NCI-H69 (cell line): Measurements from ENCODE around the gene ME1.
"Not testable (repeated sequence)": the region's sequence is repeated elsewhere in the genome, so short reads cannot be mapped to it uniquely, and the experiment has no call there.

Source experiments
- DNase-seq: peaks from one replicate; lab custom pipeline; 2025; lab: John Stamatoyannopoulos, UW

The ME1 gene

GRCh38 chr6:83431545-83432155 lies 799 bp upstream of the ME1 start:
- DNase-seq: no peak

DNA sequence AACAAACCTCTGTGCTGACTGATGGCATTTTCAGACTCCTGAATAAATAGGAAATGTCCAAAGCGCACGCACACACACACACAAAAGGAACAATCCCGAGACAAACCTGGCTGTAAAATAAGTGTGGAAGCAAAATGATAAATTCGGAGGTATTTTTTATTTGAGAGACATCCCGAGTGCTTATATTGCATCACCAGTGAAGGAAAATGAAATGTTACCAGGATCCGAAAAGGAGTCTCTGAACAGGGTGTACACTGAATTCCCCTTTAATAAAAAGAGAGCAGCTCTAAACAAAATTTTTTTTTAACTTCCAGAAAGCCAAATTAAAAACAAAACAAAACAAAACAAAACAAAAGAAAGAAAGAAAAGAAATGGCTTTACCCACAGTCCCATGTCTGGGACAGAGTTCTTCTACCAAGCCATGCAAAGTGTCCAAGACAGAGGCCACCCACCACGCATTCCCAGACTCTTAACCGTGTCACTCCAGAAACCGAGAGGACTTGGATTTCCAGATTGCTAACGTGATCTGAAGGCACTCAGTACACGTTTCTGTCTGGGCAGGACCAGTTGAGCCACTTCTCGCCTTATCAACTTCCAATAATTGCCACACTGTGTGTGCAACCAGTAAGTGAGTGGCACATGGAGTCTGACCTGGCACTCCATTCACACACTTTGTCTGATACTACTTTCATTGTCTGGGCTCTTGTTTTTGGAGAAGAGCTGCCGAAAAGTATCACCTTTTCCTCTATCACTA lies 817 bp downstream of the ME1 start:
- peak; percentile 22 for DNase-seq

DNA sequence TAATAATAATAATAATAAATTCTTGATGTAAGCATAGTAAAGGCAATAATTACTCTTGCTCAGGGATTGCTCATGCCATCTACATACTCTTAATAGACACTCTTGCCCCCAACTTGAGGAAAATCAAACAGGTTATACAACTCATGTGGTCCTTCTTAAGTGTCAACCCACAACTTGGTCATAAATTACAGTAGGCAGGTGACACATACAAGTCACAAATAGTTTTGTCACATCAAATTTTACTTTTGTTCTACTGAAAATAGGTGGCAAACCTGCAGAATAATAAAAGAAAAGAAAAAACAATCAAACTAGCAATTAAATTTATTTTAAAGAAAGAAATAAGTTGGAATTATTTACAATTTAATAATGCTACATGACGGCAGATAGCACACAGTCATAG lies 1.6 kb downstream of the ME1 start:
- no peak for DNase-seq

DNA sequence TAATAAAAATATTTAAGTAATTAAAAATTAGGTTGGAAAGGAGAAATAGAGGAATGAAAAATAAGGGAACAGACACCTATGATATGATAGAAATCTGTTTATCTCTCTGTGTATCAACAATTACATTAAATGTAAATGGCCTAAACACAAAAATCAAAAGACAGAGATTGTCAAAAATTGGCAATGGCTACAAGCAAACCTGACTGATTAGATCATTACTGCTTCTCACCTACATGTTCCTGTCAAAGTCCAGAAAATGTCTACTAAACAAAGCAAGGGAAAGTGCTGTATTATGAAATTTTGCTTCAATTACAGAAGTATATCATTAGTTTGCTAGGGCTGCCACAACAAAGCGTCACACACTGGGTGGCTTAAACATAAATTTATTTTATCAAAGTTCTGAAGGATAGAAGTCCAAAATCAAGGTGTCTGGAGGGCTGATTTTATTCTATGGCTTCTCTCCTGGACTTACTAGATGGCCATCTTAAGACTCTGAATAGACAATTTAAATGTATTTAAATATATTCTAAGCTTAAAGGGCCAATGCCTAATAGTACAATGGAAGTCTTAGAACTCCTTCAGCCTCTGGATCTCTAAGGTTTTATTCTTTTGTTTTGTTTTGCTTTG lies 6.3 kb downstream of the ME1 start:
- no peak for DNase-seq

GRCh38 chr6:83417880-83418663 lies 12.8 kb downstream of the ME1 start:
- peak; percentile 53 for DNase-seq

DNA sequence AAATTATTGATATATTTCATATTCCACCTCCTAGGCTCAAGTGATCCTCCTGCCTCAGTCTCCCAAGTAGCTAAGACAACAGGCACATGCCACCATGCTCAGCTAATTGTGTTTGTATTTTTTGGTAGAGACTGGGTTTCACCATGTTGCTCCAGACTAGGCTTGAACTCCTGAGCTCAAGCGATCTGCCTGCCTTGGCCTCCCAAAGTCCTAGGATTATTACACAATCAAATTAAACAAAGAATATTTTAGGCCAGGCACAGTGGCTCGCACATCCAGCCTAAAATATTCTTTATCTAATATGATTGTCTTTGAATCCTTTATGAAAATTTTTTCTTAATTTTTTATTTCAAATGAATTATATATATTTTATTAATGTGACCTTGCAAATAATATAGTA lies 17.8 kb downstream of the ME1 start:
- no peak for DNase-seq

- no peak for DNase-seq
Measured at GRCh38 chr6:83411731-83412130, 19.1 kb downstream of the ME1 start.

DNA sequence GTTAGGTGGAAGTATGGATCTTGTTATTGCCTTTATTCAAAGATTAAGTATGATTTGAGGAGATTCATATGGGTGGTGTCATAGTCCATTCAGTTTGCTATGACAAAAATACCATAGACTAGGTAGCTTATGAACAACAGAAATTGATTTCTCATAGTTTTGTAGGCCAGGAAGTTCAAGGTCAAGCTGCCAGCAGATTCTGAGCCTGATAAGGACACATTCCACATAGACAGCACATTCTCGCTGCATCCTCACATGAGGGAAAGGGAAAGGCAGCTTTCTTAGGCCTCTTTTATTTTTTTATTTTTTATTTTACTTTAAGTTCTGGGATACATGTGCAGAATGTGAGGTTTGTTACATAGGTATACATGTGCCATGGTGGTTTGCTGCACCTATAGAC lies 27.7 kb downstream of the ME1 start:
- DNase-seq: no peak

DNA sequence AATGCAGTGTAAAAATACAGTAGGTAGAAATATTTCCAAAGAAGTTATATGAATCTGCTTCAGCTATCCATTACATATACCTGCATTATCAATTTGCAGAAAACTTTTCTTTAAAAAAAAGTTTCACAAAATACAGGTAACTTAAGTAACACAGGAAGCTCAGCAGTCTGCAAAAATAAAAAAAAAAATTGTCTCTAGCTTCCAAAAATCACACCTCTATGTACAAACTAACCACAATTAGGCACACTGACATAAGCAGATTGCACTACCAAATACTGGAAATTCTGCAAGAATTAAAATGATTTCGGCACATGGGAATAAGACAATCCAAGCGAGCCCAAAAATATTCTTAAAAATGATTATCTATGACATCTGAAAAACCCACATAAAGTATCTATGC lies 41.2 kb downstream of the ME1 start:
- DNase-seq: no peak

DNA sequence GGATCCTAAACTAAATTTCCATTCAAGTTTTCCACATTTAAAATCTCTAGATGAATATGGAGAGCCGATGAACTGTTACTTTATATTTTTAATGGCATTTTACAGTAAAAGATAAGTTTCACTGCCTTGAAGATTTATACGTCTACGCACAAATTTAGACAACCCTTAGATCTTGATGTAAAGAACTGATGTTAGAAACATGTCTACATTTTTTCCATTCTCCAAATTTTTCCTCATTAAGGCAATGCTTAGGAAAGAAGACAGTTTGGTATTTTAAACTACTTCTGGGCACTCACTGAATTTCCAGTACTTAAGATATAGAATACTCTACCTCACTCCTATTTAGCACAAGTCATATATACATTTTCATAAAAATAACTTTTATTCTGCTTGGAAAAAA lies 45.4 kb downstream of the ME1 start:
- no peak for DNase-seq

DNA sequence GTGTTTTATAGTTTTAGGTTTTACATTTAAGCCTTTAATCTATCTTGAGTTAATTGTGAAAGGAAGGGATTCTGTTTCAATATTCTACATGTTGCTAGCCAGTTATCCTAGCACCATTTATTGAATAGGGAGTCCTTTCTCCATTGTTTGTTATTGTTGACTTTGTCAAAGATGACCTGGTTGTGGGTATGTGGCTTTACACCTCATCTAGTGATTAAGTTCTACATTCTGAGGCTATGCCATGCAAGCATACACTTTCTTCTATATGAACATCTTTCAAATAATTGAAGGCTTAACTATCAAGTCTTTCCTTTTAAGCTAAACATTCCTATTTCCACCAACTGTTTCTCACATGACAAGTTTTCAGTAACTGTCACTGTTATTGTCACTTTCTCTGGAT lies 46.1 kb downstream of the ME1 start:
- no peak for DNase-seq

DNA sequence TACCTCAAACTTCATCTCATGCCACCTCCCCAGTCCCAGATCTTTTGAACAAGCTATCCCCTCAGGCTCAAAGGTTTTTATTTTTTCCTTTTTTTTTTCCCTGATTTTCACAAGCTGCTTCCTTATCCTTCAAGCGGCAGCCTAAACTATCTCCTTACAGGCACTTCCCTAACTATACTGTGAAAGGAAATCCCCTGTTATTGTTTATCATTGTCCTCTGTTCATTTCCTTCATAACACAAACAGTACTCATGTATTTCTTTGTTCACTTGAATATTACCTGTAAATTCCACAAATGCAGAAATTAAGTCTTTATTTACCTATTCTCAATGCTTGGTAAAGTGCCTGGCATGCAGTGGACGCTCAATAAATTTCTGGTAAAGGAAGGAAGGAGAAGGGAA lies 48.9 kb downstream of the ME1 start:
- no peak for DNase-seq

- no peak for DNase-seq
Measured at GRCh38 chr6:83378621-83379388, 52.0 kb downstream of the ME1 start.

DNA sequence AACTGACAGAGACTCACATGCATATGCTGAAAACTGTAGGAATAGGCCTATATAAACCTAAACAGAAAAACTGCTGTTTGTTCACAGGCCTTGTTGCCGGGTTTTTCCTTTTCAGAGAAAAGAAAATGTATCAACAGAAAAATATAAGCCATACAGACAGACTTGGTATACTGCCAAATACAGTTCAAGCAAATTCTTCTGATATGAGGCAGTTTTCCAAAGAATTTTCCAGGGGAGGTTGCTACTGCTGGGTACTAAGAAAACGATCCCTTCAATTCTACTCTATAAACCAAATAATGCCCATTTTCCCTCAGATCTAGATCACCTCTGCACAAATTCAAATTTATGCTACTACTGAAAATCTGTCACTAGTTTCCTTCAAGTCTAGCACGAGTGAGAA lies 59.4 kb downstream of the ME1 start:
- DNase-seq: no peak

- no peak for DNase-seq
Measured at GRCh38 chr6:83370567-83370966, 60.3 kb downstream of the ME1 start.

GRCh38 chr6:83369692-83370091 lies 61.2 kb downstream of the ME1 start:
- DNase-seq: no peak

DNA sequence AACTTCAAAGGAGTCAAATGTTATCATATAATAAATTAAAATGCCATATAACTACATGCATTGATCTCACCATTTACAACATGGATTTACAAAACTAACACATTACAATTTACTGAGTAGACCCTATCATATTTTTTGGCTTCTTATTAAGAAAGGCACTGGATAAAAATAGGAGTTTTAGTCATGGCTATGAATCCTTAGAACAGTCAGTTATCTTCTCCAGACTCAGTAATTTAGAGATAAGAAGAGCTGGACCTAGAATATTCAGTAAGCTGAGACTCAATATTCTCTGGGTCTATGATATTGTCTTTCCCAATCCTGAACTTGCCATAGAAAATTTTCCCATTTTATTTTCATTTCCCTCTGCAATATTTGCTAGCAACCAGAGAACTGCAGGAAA lies 62.3 kb downstream of the ME1 start:
- DNase-seq: no peak

DNA sequence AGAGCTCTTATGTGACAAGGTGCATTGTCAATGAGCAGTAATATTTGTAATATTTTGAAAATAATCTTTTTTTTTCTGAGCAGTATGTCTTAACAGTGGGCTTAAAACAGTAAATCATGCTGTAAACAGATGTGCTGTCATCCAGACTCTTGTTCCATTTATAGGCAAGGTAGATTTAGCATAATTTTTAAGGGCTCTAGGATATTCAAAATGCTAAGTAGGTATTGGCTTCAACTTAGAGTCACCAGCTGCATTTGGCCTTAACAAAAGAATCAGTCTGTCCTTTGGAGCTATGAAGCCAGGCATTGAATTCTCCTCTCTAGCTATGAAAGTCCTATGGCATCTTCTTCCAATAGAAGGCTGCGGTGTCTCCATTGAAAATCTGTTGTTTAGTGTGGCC lies 63.7 kb downstream of the ME1 start:
- no peak for DNase-seq

DNA sequence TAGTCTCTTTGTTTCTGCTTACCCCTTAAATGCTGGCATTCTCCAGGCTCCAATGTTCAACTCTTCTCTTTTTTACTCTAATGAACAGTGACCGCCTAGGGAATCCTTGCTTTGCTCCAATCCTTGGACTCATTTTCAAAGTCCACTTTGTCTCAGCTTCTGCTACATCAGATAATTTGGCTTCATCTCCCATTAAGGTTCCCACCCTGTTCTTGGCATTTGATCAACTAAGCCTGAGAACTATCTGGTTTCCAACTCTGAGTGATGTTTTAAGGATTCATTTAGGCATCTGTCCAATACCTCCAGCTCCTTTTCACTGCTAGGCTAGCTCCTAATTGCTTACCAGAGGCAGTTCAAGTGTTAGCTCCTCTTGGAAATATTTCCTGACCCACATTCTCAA lies 64.9 kb downstream of the ME1 start:
- DNase-seq: no peak

- not testable (repeated sequence) for DNase-seq
Measured at GRCh38 chr6:83362349-83362748, 68.5 kb downstream of the ME1 start.

DNA sequence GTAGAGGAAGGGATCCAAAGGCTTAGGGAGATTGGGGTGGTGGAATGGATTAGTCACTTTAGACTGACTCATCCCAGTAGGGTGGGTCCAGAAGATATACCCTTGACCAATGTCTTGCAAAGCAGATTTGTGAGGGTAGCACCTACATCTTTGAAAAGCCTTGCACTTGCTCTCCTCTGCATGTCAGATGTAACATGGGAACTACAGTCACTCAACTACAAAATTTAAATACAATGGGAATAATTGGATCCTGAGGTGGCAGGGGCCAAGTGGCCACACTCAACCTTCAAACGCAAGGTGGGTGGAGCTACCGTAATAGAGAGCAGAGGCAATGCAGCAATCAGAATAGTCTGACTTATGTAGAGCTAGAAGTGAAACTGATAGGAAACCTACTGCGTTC lies 71.2 kb downstream of the ME1 start:
- DNase-seq: no peak

DNA sequence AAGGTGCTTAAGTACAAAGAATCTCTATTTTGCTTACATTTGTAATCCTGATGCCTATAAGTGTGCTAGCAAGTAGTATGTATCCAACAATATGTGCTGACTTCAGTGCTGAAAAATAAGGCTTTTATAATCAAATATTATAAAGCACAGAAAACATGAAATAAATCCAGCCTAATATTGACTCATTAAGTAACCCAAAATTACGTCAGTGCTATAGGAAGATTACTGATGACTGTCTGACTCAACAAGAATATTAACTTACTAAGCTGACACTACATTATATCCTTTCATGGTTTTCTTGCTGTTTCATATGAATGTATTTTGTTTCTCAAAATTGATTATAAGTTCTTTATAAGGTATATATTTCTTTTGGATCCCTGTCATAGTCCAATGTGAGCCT lies 76.1 kb downstream of the ME1 start:
- no peak for DNase-seq
